SU-DHL-6 (cell line): Measurements from ENCODE around the gene MECR.

Source experiments
- H2AFZ ChIP-seq: fragments of 200-600 bp; sonication (generic); 2 replicates; pipeline ENCODE4 v1.6.1; 2014; ENCODE audit warnings: low read depth, mild to moderate bottlenecking, moderate library complexity, mixed read lengths, antibody characterized with exemption, low read length; ENCODE audit not compliant: severe bottlenecking
- H3F3A ChIP-seq: fragments of 200-600 bp; shearing (Covaris generic); 2 replicates; pipeline ENCODE4 v1.6.0; 2016; ENCODE audit warnings: antibody characterized with exemption, mild to moderate bottlenecking; ENCODE audit not compliant: insufficient read depth
- H3K27ac ChIP-seq: fragments of 200-600 bp; sonication (generic); 2 replicates; pipeline ENCODE4 v1.5.1; 2016; ENCODE audit warnings: low read depth, mild to moderate bottlenecking, low read length, moderate library complexity, mixed read lengths
- H3K27me3 ChIP-seq: fragments of 200-600 bp; sonication (generic), shearing (Covaris generic); 2 replicates; pipeline ENCODE4 v1.6.0; 2014; ENCODE audit warnings: mild to moderate bottlenecking, low read length
- H3K36me3 ChIP-seq: fragments of 200-600 bp; sonication (generic); 2 replicates; pipeline ENCODE4 v1.6.1; 2014; ENCODE audit warnings: mild to moderate bottlenecking, low read length, mixed read lengths
- H3K4me2 ChIP-seq: fragments of 300-600, 200-600 bp; shearing (Covaris generic), sonication (generic); 2 replicates; pipeline ENCODE4 v1.6.0; 2014; ENCODE audit warnings: low read length, low read depth, mild to moderate bottlenecking; ENCODE audit not compliant: poor library complexity, severe bottlenecking
- H3K4me3 ChIP-seq: fragments of 200-600 bp; sonication (generic); 2 replicates; pipeline ENCODE4 v1.5.1; 2014; ENCODE audit warnings: antibody characterized with exemption, low read length, mild to moderate bottlenecking, mixed read lengths; ENCODE audit not compliant: insufficient read depth, poor library complexity, severe bottlenecking
- H3K79me2 ChIP-seq: fragments of 200-600 bp; sonication (generic); 2 replicates; pipeline ENCODE4 v1.6.1; 2014; ENCODE audit warnings: mild to moderate bottlenecking, low read length, moderate library complexity; ENCODE audit not compliant: insufficient read depth
- H3K9ac ChIP-seq: fragments of 200-600 bp; sonication (generic); 2 replicates; pipeline ENCODE4 v1.7.0; 2014; ENCODE audit warnings: mild to moderate bottlenecking, low read length
- H3K9me2 ChIP-seq: fragments of 200-600 bp; sonication (generic); replicated peaks from 2 replicates; pipeline ENCODE4 v1.6.1; 2014; ENCODE audit warnings: low read length; ENCODE audit not compliant: insufficient read depth
- H3K9me3 ChIP-seq: fragments of 200-600 bp; sonication (generic); 2 replicates; pipeline ENCODE4 v1.6.1; 2014; ENCODE audit warnings: low read length, mixed read lengths; ENCODE audit not compliant: insufficient read depth
- H4K20me1 ChIP-seq: fragments of 200-600 bp; sonication (generic); 2 replicates; pipeline ENCODE4 v1.6.1; 2014; ENCODE audit warnings: low read depth, mild to moderate bottlenecking, antibody characterized with exemption, low read length, moderate library complexity, mixed read lengths
- CTCF ChIP-seq: fragments of 200-600 bp; sonication (generic); IDR thresholded peaks from one replicate; pipeline ENCODE4 v1.5.1; 2017; ENCODE audit warnings: antibody characterized with exemption, mild to moderate bottlenecking, low read length, moderate library complexity; ENCODE audit not compliant: insufficient read depth, poor library complexity, severe bottlenecking
- EZH2phosphoT487 ChIP-seq: fragments of 200-600 bp; sonication (generic), shearing (Covaris generic); conservative IDR thresholded peaks from 2 replicates; pipeline ENCODE4 v1.6.1; 2018; ENCODE audit warnings: mild to moderate bottlenecking, antibody characterized with exemption, low read length, moderate library complexity, mixed read lengths

The MECR gene

GRCh38 chr1:29164588-29164987, 66.1 kb downstream of the MECR start:
- peaks cover 100% of the 10 kb centered on the region for H3K79me2 ChIP-seq
- TF ChIP-seq CTCF = no peak
- no peak for TF ChIP-seq EZH2phosphoT487
- H3K27me3 ChIP-seq = no peaks in the 10 kb centered on the region

GRCh38 chr1:29162476-29163138, 68.1 kb downstream of the MECR start:
- peaks cover 11% of the 10 kb centered on the region; the same call in 1 of the 2 replicates for H3F3A ChIP-seq
- no peak overlapping the region for H3K27ac ChIP-seq
- H3K36me3 ChIP-seq = peaks cover 46% of the 10 kb centered on the region; the same call in 1 of the 2 replicates
- no peak overlapping the region for H2AFZ ChIP-seq
- no peak overlapping the region for H3K4me3 ChIP-seq
- no peaks in the 10 kb centered on the region for H3K9me3 ChIP-seq
- TF ChIP-seq EZH2phosphoT487 (no peak), CTCF (no peak)
- H3K4me2 ChIP-seq = no peak overlapping the region
- no peaks in the 10 kb centered on the region for H3K9me2 ChIP-seq
- no peaks in the 10 kb centered on the region for H3K27me3 ChIP-seq
- peaks cover 81% of the 10 kb centered on the region for H3K79me2 ChIP-seq
- peaks cover 35% of the 10 kb centered on the region for H4K20me1 ChIP-seq
- H3K9ac ChIP-seq = no peak overlapping the region

More at GRCh38 chr1:29164588-29164987, 66.1 kb downstream of the MECR start:
- H3K9me3 ChIP-seq = no peaks in the 10 kb centered on the region
- no peak overlapping the region for H3K9ac ChIP-seq
- no peak overlapping the region for H2AFZ ChIP-seq
- peaks cover 42% of the 10 kb centered on the region for H4K20me1 ChIP-seq
- H3F3A ChIP-seq = peaks cover 14% of the 10 kb centered on the region; the same call in 1 of the 2 replicates
- no peak overlapping the region for H3K4me3 ChIP-seq
- H3K4me2 ChIP-seq = no peak overlapping the region
- H3K27ac ChIP-seq = no peak overlapping the region
- peaks cover 49% of the 10 kb centered on the region for H3K36me3 ChIP-seq
- no peaks in the 10 kb centered on the region for H3K9me2 ChIP-seq

- H3K4me3 ChIP-seq = no peak overlapping the region
- H2AFZ ChIP-seq = no peak overlapping the region
- H3F3A ChIP-seq = peaks cover 11% of the 10 kb centered on the region; the same call in 1 of the 2 replicates
- TF ChIP-seq CTCF (no peak), EZH2phosphoT487 (no peak)
- no peaks in the 10 kb centered on the region for H3K9me3 ChIP-seq
- peaks cover 75% of the 10 kb centered on the region for H3K79me2 ChIP-seq
- H3K27ac ChIP-seq = no peak overlapping the region
- H4K20me1 ChIP-seq = peaks cover 35% of the 10 kb centered on the region
- H3K9ac ChIP-seq = no peak overlapping the region
- H3K9me2 ChIP-seq = no peaks in the 10 kb centered on the region
- no peaks in the 10 kb centered on the region for H3K27me3 ChIP-seq
- H3K36me3 ChIP-seq = peaks cover 51% of the 10 kb centered on the region; the same call in 1 of the 2 replicates
- no peak overlapping the region for H3K4me2 ChIP-seq
These were observed 68.7 kb downstream of the MECR start for GRCh38 chr1:29162025-29162424.
